CD4-positive, alpha-beta T cell (primary cell): ENCODE measurements around the gene NXPH4. TPM values are rescaled to one million over a fixed set of nuclear protein-coding genes. Genes with fewer than 3 reads are reported as not detected.

Experiments
- ATAC-seq: fragments of 200-7000 bp; cut with Tn5 transposase; one replicate; pipeline ENCODE4 v1.10.0; 2022; ENCODE audit warnings: mild to moderate bottlenecking; ENCODE audit not compliant: poor library complexity
- CTCF ChIA-PET: fragments of 350-600 bp; sonication (Branson Sonifier 250); formaldehyde crosslinking; loops from one replicate; lab custom pipeline; 2021; ENCODE audit warnings: antibody characterized with exemption, inconsistent platforms; lab: Charles Lee
- POLR2A ChIA-PET: fragments of 350-600 bp; sonication (Branson Sonifier 250); formaldehyde crosslinking; loops from one replicate; lab custom pipeline; 2021; ENCODE audit warnings: antibody characterized with exemption, inconsistent platforms; lab: Charles Lee
- DNase-seq, 14 experiments: peaks; one replicate each; pipeline ENCODE4 v3.0.0-alpha.2; 2013 to 2020; ENCODE audit warnings: mixed read lengths in 2 of 14
- H3K27ac ChIP-seq, 2 donors: one replicate each; pipeline versions ENCODE4 v1.5.1 to v1.7.0; 2013; ENCODE audit warnings: low read length in 2 of 2, low read depth in 1 of 2, mild to moderate bottlenecking in 1 of 2
- H3K27me3 ChIP-seq, 2 experiments: 1 replicate in 1 of 2; 2 replicates in 1 of 2; pipeline versions ENCODE4 v1.6.1 to v1.7.0; 2013; ENCODE audit warnings: low read length in 2 of 2, control low read depth in 1 of 2, mild to moderate bottlenecking in 1 of 2, moderate library complexity in 1 of 2; ENCODE audit not compliant: insufficient read depth in 2 of 2, control insufficient read depth in 1 of 2
- H3K36me3 ChIP-seq: one replicate; pipeline ENCODE4 v1.6.1; 2013; ENCODE audit warnings: low read length, control low read depth; ENCODE audit not compliant: insufficient read depth
- H3K4me1 ChIP-seq: one replicate; pipeline ENCODE4 v1.6.1; 2013; ENCODE audit warnings: low read length, control low read depth; ENCODE audit not compliant: insufficient read depth
- H3K4me3 ChIP-seq: one replicate; pipeline ENCODE4 v1.5.1; 2013; ENCODE audit warnings: mild to moderate bottlenecking, low read length, moderate library complexity
- H3K9me3 ChIP-seq, 2 experiments: 1 replicate in 1 of 2; 2 replicates in 1 of 2; pipeline versions ENCODE4 v1.6.1 to v1.7.0; 2013; ENCODE audit warnings: low read length in 2 of 2, mild to moderate bottlenecking in 2 of 2, control low read depth in 1 of 2, moderate library complexity in 1 of 2; ENCODE audit not compliant: control insufficient read depth in 1 of 2, insufficient read depth in 1 of 2
- H3K27ac Mint-ChIP-seq: one replicate; pipeline ENCODE4 v1.8.0; 2020; ENCODE audit warnings: mixed read lengths
- H3K27me3 Mint-ChIP-seq: one replicate; pipeline ENCODE4 v1.8.0; 2021; ENCODE audit warnings: mixed read lengths
- H3K36me3 Mint-ChIP-seq: one replicate; pipeline ENCODE4 v1.8.0; 2021; ENCODE audit warnings: low read depth, mixed read lengths
- H3K4me1 Mint-ChIP-seq: one replicate; pipeline ENCODE4 v1.8.0; 2021; ENCODE audit warnings: low read depth, mixed read lengths
- H3K4me3 Mint-ChIP-seq: one replicate; pipeline ENCODE4 v1.8.0; 2020; ENCODE audit warnings: mild to moderate bottlenecking, mixed read lengths
- H3K9me3 Mint-ChIP-seq: one replicate; pipeline ENCODE4 v1.8.0; 2020; ENCODE audit warnings: mixed read lengths
- CTCF ChIP-seq: fragments of 200-600 bp; IDR thresholded peaks from one replicate; pipeline ENCODE4 v1.8.0; 2022; ENCODE audit warnings: antibody characterized with exemption, mild to moderate bottlenecking
- intact Hi-C, 2 experiments: fragments of 100-400 bp; cut with DNase I in 1 of 2; cut with micrococcal nuclease in 1 of 2; formaldehyde crosslinking; loops; one replicate each; pipeline versions ENCODE4 v1.15.1 to v1.9.0; 2023 to 2025; cut with DNase I, micrococcal nuclease
- total RNA-seq, 174 experiments: library from RNA in 2 of 174; stranded (reverse) in 2 of 174; gene quantifications; one replicate each; pipeline ENCODE4 v1.2.3 and lab custom pipeline; 2021 to 2026

Gene NXPH4
- total RNA-seq, 2 experiments from 2014 or later = not detected

- no peaks in the 10 kb centered on the region for H3K36me3 Mint-ChIP-seq
These were observed 4.7 kb downstream of the NXPH4 start for GRCh38 chr12:57221169-57221917.

GRCh38 chr12:57222286-57223190 is 5.9 kb downstream of the NXPH4 start:
- no peak overlapping the region for H3K4me3 ChIP-seq
- Mint-ChIP-seq H3K27me3 (peaks cover 96% of the 10 kb centered on the region), H3K9me3 (no peaks in the 10 kb centered on the region), H3K36me3 (no peaks in the 10 kb centered on the region), H3K4me1 (peaks cover 70% of the 10 kb centered on the region), H3K27ac (no peak overlapping the region), H3K4me3 (no peak overlapping the region)
- H3K27me3 ChIP-seq = peaks cover 82 to 94% of the 10 kb centered on the region in 2 experiments
- no peak for TF ChIP-seq CTCF
- intact Hi-C loops = no loop called here
- H3K9me3 ChIP-seq = peaks cover 0 to 46% of the 10 kb centered on the region in 2 experiments
- peaks cover 58% of the 10 kb centered on the region for H3K4me1 ChIP-seq
- no peaks in the 10 kb centered on the region for H3K36me3 ChIP-seq
- DNase-seq = no peak
- no peak overlapping the region for H3K27ac ChIP-seq
- POLR2A ChIA-PET = interaction anchor here (1.2 kb wide), 1 partner anchor 8 kb away, joined by 3 read pairs; no protein-coding TSS in a partner anchor
- CTCF ChIA-PET = interaction anchor here (0.7 to 1.7 kb wide), 4 partner anchors 9 to 21 kb away, joined by 4 to 8 read pairs (median 6); no protein-coding TSS in a partner anchor
- no peak for ATAC-seq

More at GRCh38 chr12:57221169-57221917, 4.7 kb downstream of the NXPH4 start:
- no peak for TF ChIP-seq CTCF
- H3K9me3 ChIP-seq = peaks cover 0 to 52% of the 10 kb centered on the region in 2 experiments
- POLR2A ChIA-PET = interaction anchor here (1.2 kb wide), 1 partner anchor 9 kb away, joined by 3 read pairs; no protein-coding TSS in a partner anchor
- H3K4me1 Mint-ChIP-seq = peaks cover 67% of the 10 kb centered on the region
- peak overlapping the region; percentile 23 for H3K4me3 Mint-ChIP-seq
- no peak for DNase-seq
- intact Hi-C loops = no loop called here
- no peak overlapping the region for H3K27ac ChIP-seq
- peaks cover 86 to 93% of the 10 kb centered on the region in 2 experiments for H3K27me3 ChIP-seq
- no peaks in the 10 kb centered on the region for H3K9me3 Mint-ChIP-seq
- H3K36me3 ChIP-seq = no peaks in the 10 kb centered on the region
- peaks cover 59% of the 10 kb centered on the region for H3K4me1 ChIP-seq
- H3K4me3 ChIP-seq = no peak overlapping the region
- peaks cover 92% of the 10 kb centered on the region for H3K27me3 Mint-ChIP-seq
- CTCF ChIA-PET = interaction anchor here (1.5 to 1.7 kb wide), 2 partner anchors 18 to 22 kb away, joined by 5 to 6 read pairs; no protein-coding TSS in a partner anchor
- no peak for ATAC-seq
- no peak overlapping the region for H3K27ac Mint-ChIP-seq
